K562 (cell line): ENCODE data around the gene DGKZ. TPM values are rescaled to one million over a fixed set of nuclear protein-coding genes. Genes with fewer than 3 reads are reported as not detected.
A peak's percentile ranks its signal among the peaks of the same experiment; 100 is the strongest.

Experiments
- ATAC-seq: fragments of 200-7000 bp; cut with Tn5 transposase; 3 replicates; pipeline ENCODE4 v1.9.1; 2020; ENCODE audit warnings: moderate library complexity
- BruUV-seq: library from RNA; stranded (reverse); fragments of 400-500 nt; replicated peaks from 2 replicates; lab custom pipeline; 2021; lab: Mats Ljungman, UMichigan
- CTCF ChIA-PET: fragments of 300-600 bp; formaldehyde crosslinking; extraction: SDS; loops from one replicate; lab custom pipeline; 2021; ENCODE audit warnings: low intra/inter-chr PET ratio; lab: Yijun Ruan, JAX
- POLR2A ChIA-PET: fragments of 300-600, 350-650 bp; sonication (Branson Sonifier 250); formaldehyde crosslinking; extraction: SDS; loops from one replicate; lab custom pipeline; 2021; ENCODE audit warnings: antibody characterized with exemption, inconsistent platforms; lab: Yijun Ruan, JAX
- DNase-seq, 4 experiments: peaks; one replicate each; pipeline versions ENCODE4 v3.0.0 to v3.0.0-alpha.2; 2011 to 2018; ENCODE audit warnings: low spot score in 3 of 4, mixed read lengths in 3 of 4; ENCODE audit errors: extremely low read depth in 1 of 4
- FAIRE-seq: peaks from 2 replicates; lab custom pipeline; 2011; peaks lifted over from hg19 to GRCh38; lab: Jason Lieb, UNC
- H2AFZ ChIP-seq: 2 replicates; pipeline ENCODE4 v1.6.0; 2011; ENCODE audit warnings: low read depth, low read length, control low read depth, inconsistent platforms
- H3K27ac ChIP-seq: fragments of 200-600 bp; 3 replicates; pipeline ENCODE4 v1.8.0; 2011; ENCODE audit warnings: low read depth, mild to moderate bottlenecking, control low read depth, inconsistent platforms, low read length, moderate library complexity, mixed read lengths; ENCODE audit errors: extremely low read depth
- H3K27me3 ChIP-seq, 2 experiments: fragments of 300-600 bp in 1 of 2; 2 replicates in 1 of 2; 3 replicates in 1 of 2; pipeline versions ENCODE4 v1.6.0 to v1.8.0; 2011; ENCODE audit warnings: inconsistent platforms in 2 of 2, low read length in 2 of 2, mild to moderate bottlenecking in 1 of 2, mixed read lengths in 1 of 2, moderate library complexity in 1 of 2; ENCODE audit not compliant: control insufficient read depth in 2 of 2, insufficient read depth in 2 of 2
- H3K36me3 ChIP-seq: fragments of 300-600 bp; 3 replicates; pipeline ENCODE4 v1.8.0; 2011; ENCODE audit warnings: mild to moderate bottlenecking, low read length, inconsistent platforms; ENCODE audit not compliant: control insufficient read depth, insufficient read depth
- H3K4me1 ChIP-seq, 2 experiments: fragments of 200-600 bp in 1 of 2; replicated peaks in 1 of 2; 2 replicates in 1 of 2; 3 replicates in 1 of 2; pipeline versions ENCODE4 v1.5.1 to v1.8.0; 2011; ENCODE audit warnings: inconsistent platforms in 2 of 2, low read length in 2 of 2, mild to moderate bottlenecking in 1 of 2, mixed read lengths in 1 of 2, moderate library complexity in 1 of 2; ENCODE audit not compliant: control insufficient read depth in 2 of 2, insufficient read depth in 2 of 2
- H3K4me2 ChIP-seq: 2 replicates; pipeline ENCODE4 v1.6.1; 2011; ENCODE audit warnings: low read length, control low read depth, inconsistent platforms, mixed read lengths; ENCODE audit not compliant: insufficient read depth
- H3K4me3 ChIP-seq: fragments of 200-600 bp; sonication (generic), shearing (Covaris generic); 2 replicates; pipeline ENCODE4 v1.5.1; 2016; ENCODE audit warnings: control low read depth, inconsistent platforms
- H3K79me2 ChIP-seq: fragments of 200-600 bp; 3 replicates; pipeline ENCODE4 v1.8.0; 2011; ENCODE audit warnings: low read length, inconsistent platforms; ENCODE audit not compliant: control insufficient read depth, insufficient read depth
- H3K9ac ChIP-seq, 2 experiments: 2 replicates each; pipeline versions ENCODE4 v1.6.0 to v1.6.1; 2011; ENCODE audit warnings: low read depth in 2 of 2, low read length in 2 of 2, control low read depth in 1 of 2, inconsistent platforms in 1 of 2, mild to moderate bottlenecking in 1 of 2, mixed read lengths in 1 of 2; ENCODE audit not compliant: insufficient read depth in 1 of 2
- H3K9me1 ChIP-seq: one replicate; pipeline ENCODE4 v1.6.0; 2011; ENCODE audit warnings: inconsistent platforms, mild to moderate bottlenecking, low read length, moderate library complexity; ENCODE audit not compliant: control insufficient read depth, insufficient read depth
- H3K9me3 ChIP-seq: replicated peaks from 2 replicates; pipeline ENCODE4 v1.5.1; 2011; ENCODE audit warnings: low read depth, low read length, inconsistent platforms; ENCODE audit not compliant: control insufficient read depth, insufficient read depth
- H4K20me1 ChIP-seq: replicated peaks from 2 replicates; pipeline ENCODE4 v1.6.1; 2011; ENCODE audit warnings: low read length, inconsistent platforms, mixed read lengths; ENCODE audit not compliant: control insufficient read depth, insufficient read depth
- HDAC8 ChIP-seq: fragments of 450-650 bp; IDR thresholded peaks from 2 replicates; pipeline ENCODE4 v1.6.1; 2016; ENCODE audit warnings: mild to moderate bottlenecking, missing genetic modification characterization, moderate library complexity, missing compliant biosample characterization
- HNRNPL ChIP-seq: fragments of 200-400 bp; formaldehyde crosslinking; IDR thresholded peaks from 2 replicates; pipeline ENCODE4 v1.6.1; 2017; ENCODE audit warnings: low read depth, mild to moderate bottlenecking, low read length
- POLR2G ChIP-seq: fragments of 200-400 bp; formaldehyde crosslinking; IDR thresholded peaks from 2 replicates; pipeline ENCODE4 v1.6.1; 2017; ENCODE audit warnings: low read depth, mild to moderate bottlenecking, antibody characterized with exemption, low read length, moderate library complexity
- WGBS: fragments of 100-300 bp; shearing (Covaris generic); methylation state at CpG from one replicate; pipeline ENCODE4 v1.1.6; 2016; ENCODE audit warnings: low coverage, mixed read lengths; ENCODE audit not compliant: insufficient coverage; ENCODE audit errors: missing lambda C conversion rate; 5-methylcytosine and 5-hydroxymethylcytosine counted together
- in situ Hi-C: fragments of 300-500 bp; cut with MboI; formaldehyde crosslinking; loops from 4 replicates; pipeline ENCODE4 v1.15.0; 2018; ENCODE audit warnings: inconsistent platforms, mixed read lengths
- intact Hi-C: fragments of 100-400 bp; cut with micrococcal nuclease; formaldehyde crosslinking; loops from 2 replicates; pipeline ENCODE4 v1.14.2; 2022
- polyA plus RNA-seq, 8 experiments: library from polyadenylated mRNA; depleted of rRNA in 4 of 8; stranded (reverse) in 5 of 8; unstranded in 3 of 8; fragments of >200 nt; fragmentation: Nextera tagmentation in 2 of 8; fragmentation: Illumina TruSeq in 1 of 8; extraction: Ambion mirVana in 2 of 8; extraction: Trizol in 1 of 8; gene quantifications; 2 replicates each; pipeline versions ENCODE4 v1.2.1 to v1.2.3, GENCODE V29; 2011 to 2014; ENCODE audit warnings: inconsistent platforms in 1 of 8, missing spikeins in 1 of 8
- total RNA-seq, 7 experiments: library from RNA; depleted of rRNA in 6 of 7; stranded (reverse); fragments of >200 nt in 6 of 7; fragmentation: Illumina TruSeq in 2 of 7; extraction: Trizol in 2 of 7; gene quantifications; 2 replicates each; pipeline versions ENCODE4 v1.2.1 to v1.2.3, GENCODE V29; 2011 to 2021; ENCODE audit warnings: low replicate concordance in 1 of 7

The DGKZ gene
- total and polyA plus RNA-seq, 9 of the 15 experiments (the other 6 are each of a cell fraction or from before 2014, with no cell fraction given): 0.51 to 100 (median 44.2) TPM

DNA sequence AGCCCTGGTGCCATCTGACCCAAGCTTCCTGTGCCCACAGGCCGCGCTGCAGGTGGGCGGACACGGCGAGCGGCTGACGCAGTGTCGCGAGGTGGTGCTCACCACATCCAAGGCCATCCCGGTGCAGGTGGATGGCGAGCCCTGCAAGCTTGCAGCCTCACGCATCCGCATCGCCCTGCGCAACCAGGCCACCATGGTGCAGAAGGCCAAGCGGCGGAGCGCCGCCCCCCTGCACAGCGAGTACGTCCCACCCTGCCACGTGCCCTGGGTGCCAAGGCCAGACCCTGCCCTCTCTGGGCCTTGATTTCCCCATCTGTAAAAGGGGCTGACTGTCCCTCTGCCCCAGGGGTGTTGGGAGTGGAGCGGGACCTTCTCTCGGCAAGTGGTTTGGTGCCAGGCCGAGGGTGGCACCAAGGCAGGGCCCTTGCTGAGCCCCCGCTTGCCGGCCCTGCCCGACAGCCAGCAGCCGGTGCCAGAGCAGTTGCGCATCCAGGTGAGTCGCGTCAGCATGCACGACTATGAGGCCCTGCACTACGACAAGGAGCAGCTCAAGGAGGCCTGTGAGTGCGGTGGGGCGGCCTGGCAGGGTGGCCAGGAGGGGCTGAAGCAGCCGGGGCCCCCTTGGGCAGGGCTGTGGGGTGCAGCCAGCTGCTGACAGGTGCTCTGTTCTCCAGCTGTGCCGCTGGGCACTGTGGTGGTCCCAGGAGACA lies 28.3 kb downstream of the DGKZ start:
- CTCF ChIA-PET: interaction anchor here (0.7 kb wide), 1 partner anchor 606 kb away, joined by 3 read pairs; no protein-coding TSS in a partner anchor
- Histone ChIP-seq H3K79me2 (no peaks in the 10 kb centered on the region), H3K4me3 (no peak overlapping the region), H3K9me1 (no peaks in the 10 kb centered on the region), H3K27me3 (no peaks in the 10 kb centered on the region), H4K20me1 (no peaks in the 10 kb centered on the region), H3K27ac (no peak overlapping the region), H3K4me2 (no peak overlapping the region), H2AFZ (no peak overlapping the region), H3K36me3 (peaks cover 76% of the 10 kb centered on the region; the same call in 2 of the 3 replicates), H3K9ac (no peak overlapping the region), H3K4me1 (peaks cover 9 to 32% of the 10 kb centered on the region in 2 experiments), H3K9me3 (no peaks in the 10 kb centered on the region)
- BruUV-seq: no TSS peak
- ATAC-seq (no peak), FAIRE-seq (no peak), DNase-seq (no peak)
- WGBS: 94% methylated on average over 23 of the region's 38 CpGs
- TF ChIP-seq HNRNPL (0 out of 2 replicates have a peak, but pooled peaks have one; percentile 37), HDAC8 (no peak), POLR2G (peak; percentile 2; the same call in 1 of the 2 replicates)
- in situ Hi-C loops (no loop called here), intact Hi-C loops (no loop called here)
- POLR2A ChIA-PET: no interaction called here
